H1 (cell line): ENCODE results near the gene ZMPSTE24. TPM values are rescaled to one million over a fixed set of nuclear protein-coding genes. Genes with fewer than 3 reads are reported as not detected.

Experiments used
- CTCF ChIA-PET: fragments of 300-600 bp; sonication (Branson Sonifier 250); formaldehyde crosslinking; loops from one replicate; lab custom pipeline; 2021; ENCODE audit not compliant: partially characterized antibody; lab: Charles Lee
- POLR2A ChIA-PET: fragments of 300-600 bp; sonication (Branson Sonifier 250); formaldehyde crosslinking; loops from one replicate; lab custom pipeline; 2021; ENCODE audit warnings: inconsistent platforms; ENCODE audit not compliant: partially characterized antibody; lab: Charles Lee
- DNase-seq, 2 experiments: peaks; one replicate each; pipeline versions ENCODE4 v3.0.0 to v3.0.0-alpha.2; 2010 to 2022; ENCODE audit warnings: low spot score in 2 of 2, low read depth in 1 of 2, mixed read lengths in 1 of 2
- FAIRE-seq: peaks from 2 replicates; lab custom pipeline; 2011; peaks lifted over from hg19 to GRCh38; lab: Jason Lieb, UNC
- H2AFZ ChIP-seq: 2 replicates; pipeline ENCODE4 v1.8.1; 2012; ENCODE audit warnings: low read length, inconsistent platforms
- H2AK5ac ChIP-seq: 2 replicates; pipeline ENCODE4 v1.6.1; 2013; ENCODE audit warnings: low read depth, low read length
- H2BK120ac ChIP-seq: replicated peaks from 2 replicates; pipeline ENCODE3; 2013; ENCODE audit warnings: low read depth, low read length, inconsistent platforms
- H2BK12ac ChIP-seq: 2 replicates; pipeline ENCODE4 v1.6.1; 2013; ENCODE audit warnings: low read depth, low read length
- H2BK15ac ChIP-seq: 2 replicates; pipeline ENCODE4 v1.6.1; 2013; ENCODE audit warnings: low read length
- H2BK20ac ChIP-seq: 2 replicates; pipeline ENCODE4 v1.6.1; 2013; ENCODE audit warnings: low read length
- H2BK5ac ChIP-seq: 2 replicates; pipeline ENCODE4 v1.6.1; 2013; ENCODE audit warnings: low read depth, low read length
- H3K14ac ChIP-seq: 2 replicates; pipeline ENCODE4 v1.6.1; 2013; ENCODE audit warnings: inconsistent platforms; ENCODE audit not compliant: insufficient read length
- H3K18ac ChIP-seq: 2 replicates; pipeline ENCODE4 v1.6.1; 2013; ENCODE audit warnings: low read length; ENCODE audit errors: extremely low read depth
- H3K23ac ChIP-seq: 2 replicates; pipeline ENCODE4 v1.6.1; 2013; ENCODE audit warnings: inconsistent platforms; ENCODE audit not compliant: insufficient read length
- H3K23me2 ChIP-seq: 2 replicates; pipeline ENCODE4 v1.6.1; 2013; ENCODE audit warnings: low read depth, low read length
- H3K27ac ChIP-seq: 2 replicates; pipeline ENCODE4 v1.6.1; 2011; ENCODE audit warnings: low read depth, low read length, inconsistent platforms
- H3K27me3 ChIP-seq, 4 experiments: replicated peaks in 1 of 4; 1 replicate in 1 of 4; 2 replicates in 3 of 4; pipeline versions ENCODE4 v1.6.1 to v1.8.1; 2011 to 2013; ENCODE audit warnings: low read length in 3 of 4, mild to moderate bottlenecking in 3 of 4, inconsistent platforms in 2 of 4, mixed read lengths in 2 of 4, moderate library complexity in 1 of 4; ENCODE audit not compliant: control insufficient read depth in 3 of 4, insufficient read depth in 3 of 4; ENCODE audit errors: extremely low read depth in 1 of 4
- H3K36me3 ChIP-seq, 4 experiments: 2 replicates each; pipeline versions ENCODE4 v1.6.1 to v1.8.1; 2011 to 2013; ENCODE audit warnings: mild to moderate bottlenecking in 4 of 4, low read length in 3 of 4, moderate library complexity in 2 of 4, control low read depth in 1 of 4, inconsistent platforms in 1 of 4; ENCODE audit not compliant: insufficient read depth in 4 of 4, control insufficient read depth in 2 of 4
- H3K4ac ChIP-seq: replicated peaks from 2 replicates; pipeline ENCODE3; 2013; ENCODE audit warnings: low read length, low read depth, mixed read lengths, inconsistent platforms; ENCODE audit not compliant: insufficient read length
- H3K4me1 ChIP-seq, 4 experiments: replicated peaks in 1 of 4; 1 replicate in 1 of 4; 2 replicates in 3 of 4; pipeline versions ENCODE4 v1.6.1 to v1.8.1; 2011 to 2013; ENCODE audit warnings: low read length in 3 of 4, inconsistent platforms in 2 of 4, mixed read lengths in 1 of 4; ENCODE audit not compliant: insufficient read depth in 4 of 4, control insufficient read depth in 3 of 4
- H3K4me2 ChIP-seq, 2 experiments: 2 replicates each; pipeline versions ENCODE4 v1.6.1 to v1.8.1; 2011 to 2013; ENCODE audit warnings: low read depth in 2 of 2, low read length in 2 of 2, control low read depth in 1 of 2, inconsistent platforms in 1 of 2, mild to moderate bottlenecking in 1 of 2; ENCODE audit not compliant: insufficient read depth in 1 of 2
- H3K4me3 ChIP-seq, 4 experiments: fragments of 200-600, 300-600 bp in 1 of 4; sonication (generic), shearing (Covaris generic), sonication (Bioruptor Twin) in 1 of 4; 2 replicates each; pipeline versions ENCODE4 v1.5.1 to v1.8.1; 2011 to 2016; ENCODE audit warnings: low read length in 4 of 4, low read depth in 3 of 4, control low read depth in 2 of 4, inconsistent platforms in 2 of 4, mild to moderate bottlenecking in 2 of 4, mixed read lengths in 1 of 4, moderate library complexity in 1 of 4; ENCODE audit not compliant: insufficient read depth in 2 of 4; ENCODE audit errors: extremely low read depth in 1 of 4
- H3K56ac ChIP-seq: replicated peaks from 2 replicates; pipeline ENCODE3; 2013; ENCODE audit warnings: low read depth, mild to moderate bottlenecking, mixed read lengths, low read length, inconsistent platforms; ENCODE audit not compliant: insufficient read length
- H3K79me1 ChIP-seq: 2 replicates; pipeline ENCODE4 v1.6.1; 2013; ENCODE audit warnings: low read depth, low read length, control low read depth
- H3K79me2 ChIP-seq, 2 experiments: 2 replicates each; pipeline versions ENCODE4 v1.6.1 to v1.8.1; 2012 to 2013; ENCODE audit warnings: low read length in 2 of 2, mild to moderate bottlenecking in 2 of 2, inconsistent platforms in 1 of 2; ENCODE audit not compliant: insufficient read depth in 2 of 2, control insufficient read depth in 1 of 2
- H3K9ac ChIP-seq, 4 experiments: replicated peaks in 1 of 4; 1 replicate in 1 of 4; 2 replicates in 3 of 4; pipeline versions ENCODE4 v1.6.1 to v1.8.1; 2011 to 2013; ENCODE audit warnings: low read depth in 3 of 4, low read length in 3 of 4, control low read depth in 2 of 4, mild to moderate bottlenecking in 2 of 4, moderate library complexity in 2 of 4, inconsistent platforms in 1 of 4; ENCODE audit errors: extremely low read depth in 1 of 4
- H3K9me3 ChIP-seq, 2 experiments: 2 replicates each; pipeline versions ENCODE4 v1.6.1 to v1.8.1; 2012 to 2013; ENCODE audit warnings: mild to moderate bottlenecking in 2 of 2, moderate library complexity in 2 of 2, control low read depth in 1 of 2, inconsistent platforms in 1 of 2, low read depth in 1 of 2, low read length in 1 of 2, mixed read lengths in 1 of 2; ENCODE audit not compliant: insufficient read depth in 2 of 2
- H4K20me1 ChIP-seq, 2 experiments: replicated peaks in 1 of 2; 2 replicates each; pipeline versions ENCODE3 to v1.8.1; 2011 to 2013; ENCODE audit warnings: inconsistent platforms in 2 of 2, low read length in 2 of 2, mild to moderate bottlenecking in 1 of 2; ENCODE audit not compliant: insufficient read depth in 2 of 2, control insufficient read depth in 1 of 2
- H4K5ac ChIP-seq: 2 replicates; pipeline ENCODE4 v1.6.1; 2013; ENCODE audit warnings: low read length, low read depth, mixed read lengths, inconsistent platforms; ENCODE audit not compliant: insufficient read length
- H4K8ac ChIP-seq: 2 replicates; pipeline ENCODE4 v1.8.0; 2013; ENCODE audit warnings: mild to moderate bottlenecking, moderate library complexity, low read length, inconsistent platforms; ENCODE audit not compliant: insufficient read depth; ENCODE audit errors: extremely low read depth
- H4K91ac ChIP-seq: replicated peaks from 2 replicates; pipeline ENCODE3; 2013; ENCODE audit warnings: low read length, mixed read lengths, inconsistent platforms; ENCODE audit not compliant: insufficient read length
- CBX8 ChIP-seq: fragments of 300-800, 300-1000 bp; sonication (generic); IDR thresholded peaks from 2 replicates; pipeline ENCODE4 v1.7.1; 2016; ENCODE audit warnings: low read depth, low read length, borderline replicate concordance
- JUN ChIP-seq: IDR thresholded peaks from 2 replicates; pipeline ENCODE4 v1.6.1; 2011; ENCODE audit warnings: low read depth, mild to moderate bottlenecking, improper control_type of control experiment, low read length
- KDM4A ChIP-seq: IDR thresholded peaks from one replicate; pipeline ENCODE4 v1.7.1; 2012; ENCODE audit warnings: low read depth, mild to moderate bottlenecking, moderate library complexity, low read length, inconsistent platforms; ENCODE audit not compliant: severe bottlenecking
- PHF8 ChIP-seq: fragments of 200-600 bp; sonication (generic); conservative IDR thresholded peaks from 2 replicates; pipeline ENCODE4 v1.7.1; 2012; ENCODE audit warnings: low read depth, mild to moderate bottlenecking, inconsistent platforms, low read length, moderate library complexity
- WGBS, 2 experiments: shearing (Covaris generic) in 1 of 2; methylation state at CpG; one replicate each; pipeline versions ENCODE4 v1.1.6 to v1.1.7; 2013 to 2015; ENCODE audit warnings: low lambda C conversion rate in 2 of 2, mixed read lengths in 2 of 2, inconsistent platforms in 1 of 2, low coverage in 1 of 2, missing lambda C conversion rate in 1 of 2; ENCODE audit not compliant: insufficient replicate concordance in 2 of 2, insufficient coverage in 1 of 2, insufficient read length in 1 of 2; ENCODE audit errors: extremely low coverage in 1 of 2, missing lambda C conversion rate in 1 of 2; 5-methylcytosine and 5-hydroxymethylcytosine counted together
- polyA plus RNA-seq, 7 experiments: library from polyadenylated mRNA; depleted of rRNA in 3 of 7; stranded (reverse) in 5 of 7; unstranded in 2 of 7; fragments of >200 nt in 5 of 7; fragments of 200-250 nt in 2 of 7; gene quantifications; 1 replicate in 5 of 7; 2 replicates in 1 of 7; 4 replicates in 1 of 7; pipeline versions ENCODE4 v1.2.1 to v1.2.3, GENCODE V29; 2011 to 2013; ENCODE audit warnings: missing spikeins in 2 of 7, mixed read lengths in 2 of 7
- total RNA-seq: library from RNA; stranded (reverse); fragmentation: NEBNext Ultra II Directional; extraction: Animal tissue kit (Norgen Biotek cat#: 25700); gene quantifications from 2 replicates; pipeline ENCODE4 v1.2.1, GENCODE V29; 2021

The ZMPSTE24 gene
- total and polyA plus RNA-seq, 2 of the 8 experiments (the other 6 are each of a cell fraction or from before 2014, with no cell fraction given): 12.7 to 42.9 TPM

DNA sequence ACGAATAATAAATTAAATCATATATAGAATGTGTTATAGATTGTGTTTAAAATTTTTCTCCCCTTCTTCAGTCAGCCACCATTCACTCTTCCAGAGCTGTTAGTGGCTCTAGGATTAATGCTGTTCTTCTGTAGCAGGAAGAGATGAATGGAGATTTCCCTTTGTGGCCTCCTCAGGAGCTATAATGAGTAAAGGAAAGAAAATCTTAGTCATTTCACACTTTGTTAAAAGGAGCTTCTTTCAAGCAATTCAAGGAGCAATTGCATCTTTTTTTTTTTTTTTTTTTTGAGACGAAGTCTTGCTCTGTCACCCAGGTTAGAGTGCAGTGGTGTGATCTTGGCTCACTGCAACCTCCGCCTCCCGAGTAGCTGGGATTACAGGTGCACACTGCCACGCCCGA is 34.0 kb upstream of the ZMPSTE24 start:
- CTCF ChIA-PET: interaction anchor here (0.6 to 1.5 kb wide), 4 partner anchors 11 to 86 kb away, joined by 3 to 6 read pairs (median 4); no protein-coding TSS in a partner anchor
- POLR2A ChIA-PET: interaction anchor here (1.2 kb wide), 1 partner anchor 13 kb away, joined by 5 read pairs; no protein-coding TSS in a partner anchor

More for the DNA sequence above, 34.0 kb upstream of the ZMPSTE24 start:
- FAIRE-seq: no peak
- Histone ChIP-seq H3K36me3 (peaks cover 0 to 3% (median 0%) of the 10 kb centered on the region in 4 experiments; a peak in 1 of 8 replicates), H3K18ac (no peak overlapping the region), H2BK5ac (no peak overlapping the region), H4K5ac (no peak overlapping the region), H3K4ac (no peak overlapping the region), H3K27ac (no peak overlapping the region)
- TF ChIP-seq PHF8 (no peak), JUN (no peak), CBX8 (no peak), KDM4A (no peak)
- TF ChIP-seq, all 59 proteins: peak for 0
- Histone ChIP-seq H2BK20ac (no peak overlapping the region), H3K27me3 (no peaks in the 10 kb centered on the region), H4K20me1 (no peaks in the 10 kb centered on the region), H3K23ac (no peak overlapping the region), H3K79me2 (no peaks in the 10 kb centered on the region), H3K4me3 (no peak overlapping the region), H3K23me2 (no peaks in the 10 kb centered on the region), H3K79me1 (no peaks in the 10 kb centered on the region), H3K14ac (no peak overlapping the region), H3K56ac (no peak overlapping the region), H2BK12ac (no peak overlapping the region), H3K9ac (no peak overlapping the region), H2AK5ac (no peak overlapping the region), H2BK15ac (no peak overlapping the region), H2BK120ac (no peak overlapping the region), H2AFZ (no peak overlapping the region), H4K91ac (no peak overlapping the region), H3K4me1 (no peaks in the 10 kb centered on the region), H3K9me3 (no peaks in the 10 kb centered on the region), H4K8ac (no peak overlapping the region), H3K4me2 (no peak overlapping the region)
- no peak for DNase-seq
- 89% methylated on average over 5 of the region's 6 CpGs; no CpG with 5 or more reads in 1 of the 2 experiments for WGBS, 2 experiments
